Ishikawa (cell line): ENCODE results near the gene TRAPPC12.

Experiments
- CEBPB ChIP-seq: IDR thresholded peaks from 2 replicates; pipeline ENCODE4 v1.6.1; 2012
- CREB1 ChIP-seq: IDR thresholded peaks from 2 replicates; pipeline ENCODE4 v1.6.1; 2012; ENCODE audit warnings: low read depth
- EGR1 ChIP-seq: IDR thresholded peaks from 2 replicates; pipeline ENCODE4 v1.6.1; 2012
- EP300 ChIP-seq: IDR thresholded peaks from 2 replicates; pipeline ENCODE4 v1.6.1; 2012; ENCODE audit warnings: borderline replicate concordance
- FOXM1 ChIP-seq: IDR thresholded peaks from 2 replicates; pipeline ENCODE4 v1.6.1; 2012; ENCODE audit warnings: low read depth, borderline replicate concordance
- MAX ChIP-seq: IDR thresholded peaks from 2 replicates; pipeline ENCODE4 v1.6.1; 2012
- NFIC ChIP-seq: IDR thresholded peaks from 2 replicates; pipeline ENCODE4 v1.6.1; 2012
- RAD21 ChIP-seq: IDR thresholded peaks from 2 replicates; pipeline ENCODE4 v1.6.1; 2012; ENCODE audit warnings: low read depth
- REST ChIP-seq: IDR thresholded peaks from 2 replicates; pipeline ENCODE4 v1.6.1; 2012; ENCODE audit warnings: low read depth, mild to moderate bottlenecking
- TAF1 ChIP-seq: IDR thresholded peaks from 2 replicates; pipeline ENCODE4 v1.6.1; 2012; ENCODE audit warnings: low read depth, mild to moderate bottlenecking
- TCF12 ChIP-seq: IDR thresholded peaks from 2 replicates; pipeline ENCODE4 v1.6.1; 2012; ENCODE audit warnings: low read depth
- TEAD4 ChIP-seq: IDR thresholded peaks from 2 replicates; pipeline ENCODE4 v1.6.1; 2012
- USF1 ChIP-seq: IDR thresholded peaks from 2 replicates; pipeline ENCODE4 v1.6.1; 2012
- YY1 ChIP-seq: IDR thresholded peaks from 2 replicates; pipeline ENCODE4 v1.6.1; 2012; ENCODE audit warnings: low read depth
- ZBTB7A ChIP-seq: IDR thresholded peaks from 2 replicates; pipeline ENCODE4 v1.6.1; 2012; ENCODE audit warnings: low read depth

The TRAPPC12 gene

GRCh38 chr2:3377279-3377611 lies 2.2 kb upstream of the TRAPPC12 start:
- TF ChIP-seq CEBPB = no peak
- no peak for TF ChIP-seq NFIC
- TF ChIP-seq MAX = no peak
- no peak for TF ChIP-seq ZBTB7A

GRCh38 chr2:3377612-3378432 lies 1.7 kb upstream of the TRAPPC12 start, which contains the start of gene EIPR1:
TSS of gene EIPR1 (minus strand) at chr2:3377818. CDS start at chr2:3377689, 129 bp downstream.
- TF ChIP-seq TEAD4 = no peak
- TF ChIP-seq RAD21 = no peak
- peak; percentile 54 for TF ChIP-seq YY1
- 0 out of 2 replicates have a peak, but pooled peaks have one; percentile 68 for TF ChIP-seq TAF1
- TF ChIP-seq ZBTB7A = no peak
- TF ChIP-seq MAX = peak; percentile 80; the same call in 1 of the 2 replicates
- no peak for TF ChIP-seq CEBPB
- TF ChIP-seq TCF12 = peak; percentile 70
- TF ChIP-seq USF1 = no peak
- no peak for TF ChIP-seq EP300
- 0 out of 2 replicates have a peak, but pooled peaks have one; percentile 14 for TF ChIP-seq EGR1
- peak; percentile 30; the same call in 1 of the 2 replicates for TF ChIP-seq NFIC
- TF ChIP-seq CREB1 = peak; percentile 81
- no peak for TF ChIP-seq FOXM1
- TF ChIP-seq REST = peak; percentile 21; the same call in 1 of the 2 replicates

- TF ChIP-seq MAX = peak; percentile 93
- no peak for TF ChIP-seq ZBTB7A
- TF ChIP-seq TAF1 = no peak
These were observed 201 bp upstream of the TRAPPC12 start for GRCh38 chr2:3379339-3379646.

- TF ChIP-seq FOXM1 (no peak), RAD21 (no peak), TAF1 (no peak), CEBPB (no peak), ZBTB7A (no peak), EGR1 (no peak), EP300 (no peak)
These were observed 7.0 kb downstream of the TRAPPC12 start for GRCh38 chr2:3386448-3386958.

GRCh38 chr2:3387011-3387410 lies 7.5 kb downstream of the TRAPPC12 start:
- TF ChIP-seq EP300 (no peak), MAX (no peak), TAF1 (no peak), ZBTB7A (no peak)

GRCh38 chr2:3387644-3388411 lies 8.3 kb downstream of the TRAPPC12 start:
- TF ChIP-seq ZBTB7A = no peak
- TF ChIP-seq TAF1 = no peak
- TF ChIP-seq EGR1 = no peak
- TF ChIP-seq CREB1 = no peak
- no peak for TF ChIP-seq NFIC
- TF ChIP-seq RAD21 = no peak
- no peak for TF ChIP-seq TCF12
- no peak for TF ChIP-seq CEBPB
- TF ChIP-seq TEAD4 = no peak
- no peak for TF ChIP-seq REST
- no peak for TF ChIP-seq FOXM1
- no peak for TF ChIP-seq USF1
- no peak for TF ChIP-seq YY1
- TF ChIP-seq MAX = no peak
